Endothelial cell of umbilical vein (primary cell): ENCODE measurements around the gene MIS12. TPM values are rescaled to one million over a fixed set of nuclear protein-coding genes. Genes with fewer than 3 reads are reported as not detected.

Source experiments
- BruUV-seq: library from RNA; stranded (reverse); fragments of 400-500 nt; replicated peaks from 2 replicates; lab custom pipeline; 2021; lab: Mats Ljungman, UMichigan
- CTCF ChIA-PET: fragments of 300-600, 350-600 bp; sonication (Branson Sonifier 250); formaldehyde crosslinking; loops from one replicate; lab custom pipeline; 2021; ENCODE audit warnings: antibody characterized with exemption, inconsistent platforms; lab: Charles Lee
- POLR2A ChIA-PET: fragments of 300-600, 350-600 bp; sonication (Branson Sonifier 250); formaldehyde crosslinking; loops from one replicate; lab custom pipeline; 2021; ENCODE audit warnings: antibody characterized with exemption, inconsistent platforms; lab: Charles Lee
- DNase-seq: peaks from one replicate; pipeline ENCODE4 v3.0.0-alpha.2; 2011; ENCODE audit warnings: low read depth, low spot score
- FAIRE-seq: peaks from 2 replicates; lab custom pipeline; 2011; peaks lifted over from hg19 to GRCh38; lab: Jason Lieb, UNC
- H2AFZ ChIP-seq: 2 replicates; pipeline ENCODE4 v1.6.0; 2012; ENCODE audit warnings: low read depth, low read length, control low read depth, inconsistent platforms
- H3K27ac ChIP-seq: 2 replicates; pipeline ENCODE4 v1.5.1; 2011; ENCODE audit warnings: low read depth, mild to moderate bottlenecking, control low read depth, low read length, moderate library complexity; ENCODE audit not compliant: insufficient read depth
- H3K27me3 ChIP-seq, 2 experiments: 2 replicates each; pipeline versions ENCODE4 v1.6.0 to v1.6.1; 2011; ENCODE audit warnings: low read length in 2 of 2, mixed read lengths in 1 of 2; ENCODE audit not compliant: control insufficient read depth in 2 of 2, insufficient read depth in 2 of 2
- H3K36me3 ChIP-seq, 2 experiments: 2 replicates in 1 of 2; 3 replicates in 1 of 2; pipeline ENCODE4 v1.5.1; 2011; ENCODE audit warnings: low read length in 2 of 2, mild to moderate bottlenecking in 1 of 2, moderate library complexity in 1 of 2; ENCODE audit not compliant: control insufficient read depth in 2 of 2, insufficient read depth in 2 of 2; ENCODE audit errors: extremely low read depth in 1 of 2
- H3K4me1 ChIP-seq: 3 replicates; pipeline ENCODE4 v1.5.1; 2011; ENCODE audit warnings: mild to moderate bottlenecking, low read length; ENCODE audit not compliant: control insufficient read depth, insufficient read depth; ENCODE audit errors: extremely low read depth
- H3K4me2 ChIP-seq: 2 replicates; pipeline ENCODE4 v1.6.1; 2011; ENCODE audit warnings: low read length, control low read depth, mixed read lengths; ENCODE audit not compliant: insufficient read depth
- H3K4me3 ChIP-seq, 3 experiments: fragments of 200-600 bp in 1 of 3; sonication (generic), shearing (Covaris generic) in 1 of 3; replicated peaks in 1 of 3; 2 replicates each; pipeline ENCODE4 v1.5.1; 2011 to 2016; ENCODE audit warnings: control low read depth in 3 of 3, low read length in 3 of 3, mild to moderate bottlenecking in 2 of 3, inconsistent platforms in 1 of 3, low read depth in 1 of 3, moderate library complexity in 1 of 3; ENCODE audit not compliant: insufficient read depth in 1 of 3
- H3K79me2 ChIP-seq: 2 replicates; pipeline ENCODE4 v1.6.0; 2012; ENCODE audit warnings: low read length, inconsistent platforms; ENCODE audit not compliant: control insufficient read depth, insufficient read depth
- H3K9ac ChIP-seq: replicated peaks from 2 replicates; pipeline ENCODE3; 2011; ENCODE audit warnings: low read length, control low read depth; ENCODE audit not compliant: insufficient read depth; ENCODE audit errors: extremely low read depth
- H3K9me1 ChIP-seq: replicated peaks from 3 replicates; pipeline ENCODE4 v1.6.0; 2011; ENCODE audit warnings: mild to moderate bottlenecking, low read length; ENCODE audit not compliant: control insufficient read depth, insufficient read depth; ENCODE audit errors: extremely low read depth
- H3K9me3 ChIP-seq: replicated peaks from 2 replicates; pipeline ENCODE4 v1.5.1; 2012; ENCODE audit warnings: low read length, inconsistent platforms; ENCODE audit not compliant: control insufficient read depth, insufficient read depth
- H4K20me1 ChIP-seq: replicated peaks from 2 replicates; pipeline ENCODE3; 2011; ENCODE audit warnings: mild to moderate bottlenecking, low read length; ENCODE audit not compliant: control insufficient read depth, insufficient read depth; ENCODE audit errors: extremely low read depth
- CTCF ChIP-seq, 2 donors: IDR thresholded peaks; 1 replicate in 1 of 2; 2 replicates in 1 of 2; pipeline ENCODE4 v1.5.1; 2011; ENCODE audit warnings: low read length in 2 of 2, mild to moderate bottlenecking in 2 of 2, moderate library complexity in 2 of 2, control low read depth in 1 of 2, inconsistent platforms in 1 of 2, low read depth in 1 of 2; ENCODE audit not compliant: insufficient read depth in 1 of 2; ENCODE audit errors: extremely low read depth in 1 of 2
- EZH2 ChIP-seq: IDR thresholded peaks from 2 replicates; pipeline ENCODE4 v1.6.1; 2012; ENCODE audit warnings: borderline replicate concordance, low read depth, mild to moderate bottlenecking, moderate library complexity, low read length, inconsistent platforms; ENCODE audit not compliant: severe bottlenecking
- FOS ChIP-seq: IDR thresholded peaks from 2 replicates; pipeline ENCODE4 v1.6.1; 2011; ENCODE audit warnings: mild to moderate bottlenecking, low read length, moderate library complexity, borderline replicate concordance; ENCODE audit not compliant: insufficient read depth
- GATA2 ChIP-seq: IDR thresholded peaks from 2 replicates; pipeline ENCODE4 v1.7.0; 2011; ENCODE audit warnings: low read depth, mild to moderate bottlenecking, moderate library complexity, mixed read lengths, low read length; ENCODE audit not compliant: insufficient read length, insufficient read depth
- JUN ChIP-seq: IDR thresholded peaks from 2 replicates; pipeline ENCODE4 v1.6.1; 2011; ENCODE audit warnings: borderline replicate concordance, low read depth; ENCODE audit not compliant: insufficient read length, insufficient read depth
- MAX ChIP-seq: IDR thresholded peaks from 2 replicates; pipeline ENCODE4 v1.6.1; 2011; ENCODE audit not compliant: insufficient read depth, insufficient read length
- MYC ChIP-seq: IDR thresholded peaks from one replicate; pipeline ENCODE4 v1.6.1; 2011; ENCODE audit warnings: mild to moderate bottlenecking, low read depth, low read length
- POLR2A ChIP-seq: IDR thresholded peaks from 2 replicates; pipeline ENCODE4 v1.6.1; 2012; ENCODE audit warnings: low read depth, mild to moderate bottlenecking, control low read depth, low read length
- POLR2AphosphoS5 ChIP-seq: IDR thresholded peaks from 2 replicates; pipeline ENCODE4 v1.6.1; 2012; ENCODE audit warnings: low read depth, mild to moderate bottlenecking, control low read depth, low read length, moderate library complexity; ENCODE audit not compliant: insufficient read depth
- dilution Hi-C: fragments of 300-500 bp; cut with MboI; formaldehyde crosslinking; loops from one replicate; pipeline ENCODE4 v1.15.0; 2019; ENCODE audit warnings: low sequenced_read_pairs; ENCODE audit not compliant: extremely low pct_ligation_motif_present
- intact Hi-C: fragments of 100-400 bp; cut with micrococcal nuclease; formaldehyde crosslinking; loops from one replicate; pipeline ENCODE4 v1.10.0; 2022
- polyA plus RNA-seq, 4 experiments: library from polyadenylated mRNA; depleted of rRNA in 3 of 4; stranded (reverse) in 3 of 4; unstranded in 1 of 4; fragments of >200 nt; gene quantifications; 2 replicates each; pipeline versions ENCODE4 v1.2.1 to v1.2.3, GENCODE V29; 2011 to 2012; ENCODE audit warnings: missing spikeins in 1 of 4
- total RNA-seq: library from RNA; stranded (reverse); gene quantifications from 2 replicates; pipeline ENCODE4 v1.2.3, GENCODE V29; 2021

MIS12 gene
- total and polyA plus RNA-seq, 2 donors (not counting 3 experiments of a cell fraction or from before 2014, with no cell fraction given): 8.3 to 20.1 TPM

GRCh38 chr17:5472511-5472910 lies 13.9 kb upstream of the MIS12 start:
- dilution Hi-C loops: no loop called here
- DNase-seq (no peak), FAIRE-seq (no peak)
- H3K4me1 ChIP-seq: no peaks in the 10 kb centered on the region
- H3K4me2 ChIP-seq: no peak overlapping the region
- H4K20me1 ChIP-seq: no peaks in the 10 kb centered on the region
- CTCF ChIA-PET: no interaction called here
- no peaks in the 10 kb centered on the region for H3K27me3 ChIP-seq
- H3K9me3 ChIP-seq: no peaks in the 10 kb centered on the region
- H3K9ac ChIP-seq: no peak overlapping the region
- TF ChIP-seq JUN (no peak), EZH2 (no peak), GATA2 (no peak), CTCF (IDR thresholded peaks at IDR 0.05; ENCODE audit: extremely low read depth in 1 of 2, insufficient read depth in 1 of 2, low read depth in 1 of 2, low read length in 2 of 2) (no peak), FOS (no peak), MYC (no peak), MAX (no peak), POLR2AphosphoS5 (no peak), POLR2A (no peak)
- POLR2A ChIA-PET: no interaction called here
- peaks cover 7 to 15% of the 10 kb centered on the region in 2 experiments for H3K36me3 ChIP-seq
- H3K9me1 ChIP-seq: no peaks in the 10 kb centered on the region
- H3K4me3 ChIP-seq: no peak overlapping the region
- no peak overlapping the region for H2AFZ ChIP-seq
- no peak overlapping the region for H3K27ac ChIP-seq
- no TSS peak for BruUV-seq
- intact Hi-C loops: no loop called here
- peaks cover 12% of the 10 kb centered on the region for H3K79me2 ChIP-seq
